Chondrocyte (in vitro differentiated cells): ENCODE data around the gene TLR10. TPM values are rescaled to one million over a fixed set of nuclear protein-coding genes. Genes with fewer than 3 reads are reported as not detected.

Experiments
- DNase-seq: peaks from one replicate; pipeline ENCODE4 v3.0.0; 2021; ENCODE audit warnings: mixed read lengths, low spot score
- H3K27ac Mint-ChIP-seq: one replicate; pipeline ENCODE4 v1.8.0; 2021; ENCODE audit warnings: mild to moderate bottlenecking, moderate library complexity, mixed read lengths; ENCODE audit not compliant: unreplicated experiment
- H3K27me3 Mint-ChIP-seq: 2 replicates; pipeline ENCODE4 v1.8.0; 2021; ENCODE audit warnings: low read depth, mixed read lengths
- H3K36me3 Mint-ChIP-seq: 2 replicates; pipeline ENCODE4 v1.8.0; 2021; ENCODE audit warnings: low read depth, mixed read lengths
- H3K4me1 Mint-ChIP-seq: 2 replicates; pipeline ENCODE4 v1.8.0; 2021; ENCODE audit warnings: low read depth, mild to moderate bottlenecking, mixed read lengths
- H3K4me3 Mint-ChIP-seq: one replicate; pipeline ENCODE4 v1.8.0; 2021; ENCODE audit warnings: mild to moderate bottlenecking, moderate library complexity, mixed read lengths; ENCODE audit not compliant: unreplicated experiment
- H3K9me3 Mint-ChIP-seq: 2 replicates; pipeline ENCODE4 v1.8.0; 2021; ENCODE audit warnings: low read depth, mixed read lengths
- CTCF ChIP-seq: fragments of 200-600 bp; sonication (generic); IDR thresholded peaks from 2 replicates; pipeline ENCODE4 v1.5.0; 2021; ENCODE audit warnings: antibody characterized with exemption, mild to moderate bottlenecking, moderate library complexity
- long read RNA-seq: library from polyadenylated mRNA; stranded (forward); transcript quantifications from one replicate; pipeline ENCODE4 v2.0.0, GENCODE V29; 2021
- total RNA-seq: library from RNA; stranded (reverse); gene quantifications from 3 replicates; pipeline ENCODE4 v1.2.1, GENCODE V29; 2021

TLR10 gene, protein sequence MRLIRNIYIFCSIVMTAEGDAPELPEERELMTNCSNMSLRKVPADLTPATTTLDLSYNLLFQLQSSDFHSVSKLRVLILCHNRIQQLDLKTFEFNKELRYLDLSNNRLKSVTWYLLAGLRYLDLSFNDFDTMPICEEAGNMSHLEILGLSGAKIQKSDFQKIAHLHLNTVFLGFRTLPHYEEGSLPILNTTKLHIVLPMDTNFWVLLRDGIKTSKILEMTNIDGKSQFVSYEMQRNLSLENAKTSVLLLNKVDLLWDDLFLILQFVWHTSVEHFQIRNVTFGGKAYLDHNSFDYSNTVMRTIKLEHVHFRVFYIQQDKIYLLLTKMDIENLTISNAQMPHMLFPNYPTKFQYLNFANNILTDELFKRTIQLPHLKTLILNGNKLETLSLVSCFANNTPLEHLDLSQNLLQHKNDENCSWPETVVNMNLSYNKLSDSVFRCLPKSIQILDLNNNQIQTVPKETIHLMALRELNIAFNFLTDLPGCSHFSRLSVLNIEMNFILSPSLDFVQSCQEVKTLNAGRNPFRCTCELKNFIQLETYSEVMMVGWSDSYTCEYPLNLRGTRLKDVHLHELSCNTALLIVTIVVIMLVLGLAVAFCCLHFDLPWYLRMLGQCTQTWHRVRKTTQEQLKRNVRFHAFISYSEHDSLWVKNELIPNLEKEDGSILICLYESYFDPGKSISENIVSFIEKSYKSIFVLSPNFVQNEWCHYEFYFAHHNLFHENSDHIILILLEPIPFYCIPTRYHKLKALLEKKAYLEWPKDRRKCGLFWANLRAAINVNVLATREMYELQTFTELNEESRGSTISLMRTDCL
- not detected in 3 replicates for total RNA-seq
- long read RNA-seq, result 0 reads

DNA sequence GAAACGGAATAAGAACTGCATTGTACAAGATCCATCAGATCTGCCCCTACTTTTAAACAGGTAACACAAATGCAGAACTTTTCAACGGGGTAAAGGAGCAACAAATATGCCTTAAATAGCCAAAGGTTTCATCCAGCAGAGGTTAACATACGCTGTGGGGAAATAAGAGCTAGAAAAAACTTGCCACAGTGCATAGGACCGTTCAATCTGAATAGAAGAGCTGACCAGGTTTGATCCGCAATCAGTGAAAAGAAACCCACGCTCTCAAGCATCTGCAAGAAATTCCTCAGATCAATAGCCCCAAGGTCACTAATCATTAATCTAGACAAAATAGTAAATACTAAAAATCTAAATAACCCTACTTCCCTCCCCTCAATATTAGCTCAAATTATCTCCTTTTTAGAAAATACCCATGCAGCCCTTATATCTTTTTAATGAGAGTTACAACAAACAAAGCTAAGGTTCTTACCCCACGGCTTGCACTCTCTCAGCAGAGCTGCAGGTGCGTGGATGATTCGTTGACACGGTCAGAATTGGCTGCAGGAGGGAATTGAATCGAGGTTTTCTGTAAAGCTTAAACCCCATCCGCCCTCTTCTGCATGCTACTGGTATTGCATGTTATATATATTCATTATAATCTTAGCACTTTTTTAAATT, at the start of gene TLR10:
Gene TLR10 (minus strand): TSS at position 539 of the 657 bp plus-strand sequence. CDS start 7,400 bp downstream, outside the sequence.
- TF ChIP-seq CTCF, result peak; percentile 89
- H3K4me1 Mint-ChIP-seq, result peaks cover 2% of the 10 kb centered on the region
- no peaks in the 10 kb centered on the region for H3K9me3 Mint-ChIP-seq
- DNase-seq, result no peak
- H3K4me3 Mint-ChIP-seq, result no peak within 1 kb of the TSS
- H3K27me3 Mint-ChIP-seq, result no peaks in the 10 kb centered on the region
- H3K36me3 Mint-ChIP-seq, result no peaks in the 10 kb centered on the region
- no peak within 1 kb of the TSS for H3K27ac Mint-ChIP-seq

DNA sequence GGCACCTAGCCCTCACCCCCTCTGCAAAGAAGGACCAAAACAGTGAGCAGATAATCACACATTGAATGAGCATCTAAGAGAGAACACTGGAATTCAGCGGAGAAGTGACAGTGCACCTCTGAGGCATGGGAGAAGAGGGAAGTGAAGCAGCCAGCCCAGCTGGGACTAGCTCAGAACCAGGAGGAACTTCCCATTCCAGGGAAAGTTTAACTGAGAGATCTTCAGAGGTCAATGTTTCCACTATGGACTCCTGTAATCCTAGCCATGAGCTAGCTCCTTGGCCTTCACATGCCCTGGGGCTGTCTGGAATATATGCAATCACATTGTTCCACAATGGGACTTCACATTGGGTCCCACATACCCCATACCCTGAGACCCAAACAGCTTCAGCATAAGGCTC, 49.4 kb upstream of the TLR10 start:
- no peak for TF ChIP-seq CTCF
- no peak overlapping the region for H3K27ac Mint-ChIP-seq
- no peaks in the 10 kb centered on the region for H3K27me3 Mint-ChIP-seq
- H3K36me3 Mint-ChIP-seq, result peaks cover 10% of the 10 kb centered on the region
- H3K4me1 Mint-ChIP-seq, result no peaks in the 10 kb centered on the region
- DNase-seq, result no peak
- H3K4me3 Mint-ChIP-seq, result no peak overlapping the region
- peaks cover 26% of the 10 kb centered on the region for H3K9me3 Mint-ChIP-seq

- TF ChIP-seq CTCF, result no peak
- Mint-ChIP-seq H3K27me3 (no peaks in the 10 kb centered on the region), H3K4me1 (no peaks in the 10 kb centered on the region), H3K9me3 (peaks cover 22% of the 10 kb centered on the region), H3K4me3 (no peak overlapping the region), H3K36me3 (peaks cover 10% of the 10 kb centered on the region), H3K27ac (no peak overlapping the region)
- no peak for DNase-seq
These were observed 48.9 kb upstream of the TLR10 start for GRCh38 chr4:38831653-38832052.

DNA sequence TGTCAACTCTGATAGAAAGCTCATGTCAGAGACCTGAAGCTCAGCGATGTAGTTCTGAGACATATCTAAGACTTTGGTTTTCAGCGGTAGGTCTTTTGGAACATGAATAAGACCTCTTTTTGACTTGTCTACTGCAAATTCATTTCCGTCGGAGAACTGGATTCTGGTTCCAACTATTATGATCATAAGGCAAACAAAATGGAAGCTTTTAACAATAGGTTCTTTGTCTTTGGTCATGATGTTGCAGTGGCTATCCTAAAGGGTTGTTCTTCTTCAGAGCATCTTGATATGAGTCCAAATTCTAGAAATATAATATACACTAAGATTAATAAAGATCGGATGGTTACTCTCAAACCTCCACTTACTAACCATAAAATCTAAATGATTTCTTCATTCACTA, 46.4 kb upstream of the TLR10 start:
- Mint-ChIP-seq H3K4me3 (no peak overlapping the region), H3K27ac (no peak overlapping the region), H3K36me3 (peaks cover 2% of the 10 kb centered on the region), H3K4me1 (peaks cover 2% of the 10 kb centered on the region), H3K27me3 (no peaks in the 10 kb centered on the region), H3K9me3 (peaks cover 2% of the 10 kb centered on the region)
- TF ChIP-seq CTCF, result no peak
- no peak for DNase-seq

DNA sequence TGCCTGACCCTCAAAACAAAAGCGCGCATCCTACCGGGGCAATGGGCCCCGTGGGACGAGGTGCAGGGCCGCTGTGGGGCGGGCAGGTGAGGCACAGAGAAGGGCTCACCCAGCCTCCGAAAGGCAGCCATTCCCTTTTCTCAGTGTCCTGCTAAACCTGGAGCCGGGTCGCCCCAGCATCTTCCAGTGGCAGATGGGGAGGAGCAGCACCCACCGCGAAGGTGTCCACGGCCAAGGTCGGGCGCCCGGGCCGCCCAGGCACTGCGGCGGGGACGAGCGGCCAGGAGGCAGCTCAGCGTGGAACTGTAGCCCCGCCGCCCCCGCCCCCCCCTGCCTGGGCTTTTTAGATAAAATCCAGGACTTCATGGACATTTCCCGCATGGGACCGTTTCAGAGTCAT, 41.0 kb upstream of the TLR10 start:
- Mint-ChIP-seq H3K27ac (no peak overlapping the region), H3K9me3 (peaks cover 7% of the 10 kb centered on the region), H3K27me3 (no peaks in the 10 kb centered on the region), H3K4me3 (no peak overlapping the region), H3K36me3 (peaks cover 2% of the 10 kb centered on the region), H3K4me1 (peaks cover 20% of the 10 kb centered on the region)
- no peak for TF ChIP-seq CTCF
- DNase-seq, result no peak
